Smooth muscle cell (in vitro differentiated cells): ENCODE results near the gene CHIC2. TPM values are rescaled to one million over a fixed set of nuclear protein-coding genes. Genes with fewer than 3 reads are reported as not detected.

Experiments
- DNase-seq: peaks from one replicate; lab custom pipeline; 2025; ENCODE audit not compliant: unreplicated experiment; lab: John Stamatoyannopoulos, UW
- H2AFZ ChIP-seq: fragments of 200-600 bp; sonication (generic); 2 replicates; pipeline ENCODE4 v1.6.0; 2016; ENCODE audit warnings: antibody characterized with exemption, low read depth, mild to moderate bottlenecking
- H3F3A ChIP-seq: fragments of 200-600 bp; sonication (generic); 2 replicates; pipeline ENCODE4 v1.6.0; 2017; ENCODE audit warnings: antibody characterized with exemption, low read depth
- H3K27ac ChIP-seq: fragments of 200-600 bp; sonication (generic); 2 replicates; pipeline ENCODE4 v1.5.1; 2016; ENCODE audit warnings: low read depth, mild to moderate bottlenecking
- H3K27me3 ChIP-seq: fragments of 200-600 bp; sonication (generic); 2 replicates; pipeline ENCODE4 v1.6.1; 2016; ENCODE audit warnings: low read depth, mild to moderate bottlenecking
- H3K36me3 ChIP-seq: fragments of 200-600 bp; sonication (generic); 2 replicates; pipeline ENCODE4 v1.5.1; 2016; ENCODE audit warnings: low read depth
- H3K4me1 ChIP-seq: fragments of 200-600 bp; sonication (generic); 2 replicates; pipeline ENCODE4 v1.5.1; 2016; ENCODE audit warnings: low read depth
- H3K4me2 ChIP-seq: fragments of 200-600 bp; sonication (generic); 2 replicates; pipeline ENCODE4 v1.6.0; 2016; ENCODE audit warnings: mild to moderate bottlenecking
- H3K4me3 ChIP-seq: fragments of 200-600 bp; sonication (generic); 2 replicates; pipeline ENCODE4 v1.5.1; 2016; ENCODE audit warnings: mild to moderate bottlenecking
- H3K79me2 ChIP-seq: fragments of 200-600 bp; sonication (generic); 2 replicates; pipeline ENCODE4 v1.6.0; 2016; ENCODE audit warnings: low read depth, mild to moderate bottlenecking
- H3K9ac ChIP-seq: fragments of 200-600 bp; sonication (generic); 2 replicates; pipeline ENCODE4 v1.6.0; 2016; ENCODE audit warnings: low read depth
- H3K9me3 ChIP-seq: fragments of 200-600 bp; sonication (generic); replicated peaks from 2 replicates; pipeline ENCODE4 v1.5.1; 2016; ENCODE audit warnings: low read depth
- H4K20me1 ChIP-seq: fragments of 200-600 bp; sonication (generic); 2 replicates; pipeline ENCODE4 v1.6.0; 2016; ENCODE audit warnings: low read depth
- WGBS: methylation state at CpG from one replicate; pipeline ENCODE4 v1.1.7; 2016; ENCODE audit warnings: low lambda C conversion rate; 5-methylcytosine and 5-hydroxymethylcytosine counted together
- polyA plus RNA-seq: library from polyadenylated mRNA; unstranded; fragments of >200 nt; fragmentation: Nextera tagmentation; extraction: Ambion mirVana; gene quantifications from 2 replicates; pipeline ENCODE4 v1.2.1, GENCODE V29; 2016
- total RNA-seq: library from RNA; depleted of rRNA; stranded (reverse); fragments of >200 nt; gene quantifications from 2 replicates; pipeline ENCODE4 v1.2.3, GENCODE V29; 2014
- TF ChIP-seq, protein P1 (sequence below): fragments of 200-600 bp; sonication (generic); IDR thresholded peaks from 2 replicates; pipeline ENCODE4 v1.5.1; 2017; ENCODE audit warnings: borderline replicate concordance, mild to moderate bottlenecking, antibody characterized with exemption; ENCODE audit not compliant: insufficient read depth, poor library complexity, severe bottlenecking

Gene CHIC2
- total and polyA plus RNA-seq, 2 experiments from 2014 or later = 52.2 to 61.0 TPM

DNA sequence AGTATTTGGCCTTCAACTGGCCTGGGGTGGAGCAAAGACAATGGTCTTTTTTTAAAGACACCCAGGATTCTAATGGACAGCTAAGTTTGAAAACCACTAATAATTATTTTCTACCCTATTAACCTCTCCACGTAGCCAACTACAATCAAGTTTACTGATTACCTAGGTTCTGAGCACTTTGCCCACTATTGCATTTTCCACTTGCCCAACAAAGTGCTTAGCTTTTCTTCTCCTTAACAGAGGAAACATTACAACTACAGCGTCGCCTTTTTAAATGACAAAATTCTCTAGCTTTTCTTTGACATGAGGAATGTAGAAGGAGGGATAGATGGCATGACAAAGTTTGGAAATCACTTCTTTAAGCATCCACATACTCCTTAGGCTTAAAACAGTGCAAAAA is 2.0 kb downstream of the CHIC2 start:
- WGBS = 58% methylated on average over 3 of the region's 3 CpGs
- H4K20me1 ChIP-seq = peaks cover 60% of the 10 kb centered on the region

DNA sequence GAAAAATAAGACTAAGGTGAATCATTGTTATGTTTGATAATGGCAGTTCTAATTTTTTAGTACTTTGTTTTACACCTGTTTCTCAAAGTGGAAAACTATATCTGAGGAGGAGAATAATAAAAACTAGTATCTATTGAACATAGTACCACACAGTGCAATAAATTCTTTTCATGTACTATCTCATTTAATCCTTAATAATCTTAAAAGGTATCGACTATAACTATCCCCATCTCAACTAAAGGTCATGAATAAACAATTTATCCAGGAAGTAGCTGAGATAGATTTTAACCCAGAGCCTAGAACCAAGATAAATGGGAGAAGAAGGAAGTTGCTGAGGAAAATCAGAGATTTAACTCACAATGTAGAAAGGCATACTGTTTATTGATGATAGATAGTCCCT is 2.5 kb downstream of the CHIC2 start:
- no peak overlapping the region for H2AFZ ChIP-seq
- H3F3A ChIP-seq = peaks cover 10% of the 10 kb centered on the region
- peak overlapping the region; percentile 96 for H3K4me3 ChIP-seq
- no peaks in the 10 kb centered on the region for H3K27me3 ChIP-seq
- WGBS = 89% methylated on average over 1 of the region's 1 CpG
- peaks cover 74% of the 10 kb centered on the region for H3K79me2 ChIP-seq
- H4K20me1 ChIP-seq = peaks cover 65% of the 10 kb centered on the region
- no peak overlapping the region for H3K27ac ChIP-seq
- H3K9ac ChIP-seq = no peak overlapping the region
- peak overlapping the region; percentile 85 for H3K4me2 ChIP-seq
- TF ChIP-seq, protein P1, sequence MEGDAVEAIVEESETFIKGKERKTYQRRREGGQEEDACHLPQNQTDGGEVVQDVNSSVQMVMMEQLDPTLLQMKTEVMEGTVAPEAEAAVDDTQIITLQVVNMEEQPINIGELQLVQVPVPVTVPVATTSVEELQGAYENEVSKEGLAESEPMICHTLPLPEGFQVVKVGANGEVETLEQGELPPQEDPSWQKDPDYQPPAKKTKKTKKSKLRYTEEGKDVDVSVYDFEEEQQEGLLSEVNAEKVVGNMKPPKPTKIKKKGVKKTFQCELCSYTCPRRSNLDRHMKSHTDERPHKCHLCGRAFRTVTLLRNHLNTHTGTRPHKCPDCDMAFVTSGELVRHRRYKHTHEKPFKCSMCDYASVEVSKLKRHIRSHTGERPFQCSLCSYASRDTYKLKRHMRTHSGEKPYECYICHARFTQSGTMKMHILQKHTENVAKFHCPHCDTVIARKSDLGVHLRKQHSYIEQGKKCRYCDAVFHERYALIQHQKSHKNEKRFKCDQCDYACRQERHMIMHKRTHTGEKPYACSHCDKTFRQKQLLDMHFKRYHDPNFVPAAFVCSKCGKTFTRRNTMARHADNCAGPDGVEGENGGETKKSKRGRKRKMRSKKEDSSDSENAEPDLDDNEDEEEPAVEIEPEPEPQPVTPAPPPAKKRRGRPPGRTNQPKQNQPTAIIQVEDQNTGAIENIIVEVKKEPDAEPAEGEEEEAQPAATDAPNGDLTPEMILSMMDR = no peak
- no peaks in the 10 kb centered on the region for H3K36me3 ChIP-seq
- no peaks in the 10 kb centered on the region for H3K9me3 ChIP-seq
- no peak for DNase-seq
- H3K4me1 ChIP-seq = peaks cover 34% of the 10 kb centered on the region

More for the DNA sequence above, 2.0 kb downstream of the CHIC2 start:
- Histone ChIP-seq H2AFZ (no peak overlapping the region), H3K27me3 (no peaks in the 10 kb centered on the region), H3K79me2 (peaks cover 69% of the 10 kb centered on the region), H3K9ac (peak overlapping the region; percentile 99), H3K36me3 (no peaks in the 10 kb centered on the region), H3K27ac (peak overlapping the region; percentile 99), H3F3A (peaks cover 13% of the 10 kb centered on the region), H3K4me2 (peak overlapping the region; percentile 85), H3K4me3 (peak overlapping the region; percentile 96), H3K4me1 (peaks cover 36% of the 10 kb centered on the region), H3K9me3 (no peaks in the 10 kb centered on the region)
- no peak for DNase-seq
- TF ChIP-seq, protein P1 = no peak

DNA sequence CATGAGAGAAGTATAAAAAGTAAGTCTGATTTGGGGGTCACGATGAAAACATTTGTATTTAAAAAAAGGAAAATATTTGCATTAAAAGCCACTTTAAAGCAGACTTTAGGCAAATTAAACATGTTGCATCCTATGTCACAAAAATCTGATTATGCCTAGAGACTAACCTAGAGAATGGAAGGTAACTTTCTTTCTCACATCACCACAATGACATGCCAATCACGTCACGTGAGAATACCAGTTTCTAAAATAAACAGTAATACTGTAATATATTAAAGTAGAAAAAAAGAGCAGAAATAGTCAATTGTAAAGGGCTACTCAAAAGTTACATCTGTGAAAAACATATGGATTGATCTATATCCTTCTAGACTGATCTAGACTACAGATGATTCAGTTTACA is 3.3 kb downstream of the CHIC2 start:
- H3K4me2 ChIP-seq = peak overlapping the region; percentile 85
- H3K9me3 ChIP-seq = no peaks in the 10 kb centered on the region
- DNase-seq = no peak
- no peak overlapping the region for H3K27ac ChIP-seq
- no peaks in the 10 kb centered on the region for H3K27me3 ChIP-seq
- H3K4me3 ChIP-seq = peak overlapping the region; percentile 96
- no peak overlapping the region for H3K9ac ChIP-seq
- H4K20me1 ChIP-seq = peaks cover 73% of the 10 kb centered on the region
- peaks cover 82% of the 10 kb centered on the region for H3K79me2 ChIP-seq
- peaks cover 32% of the 10 kb centered on the region for H3K4me1 ChIP-seq
- no peak overlapping the region for H2AFZ ChIP-seq
- peaks cover 8% of the 10 kb centered on the region for H3F3A ChIP-seq
- 94% methylated on average over 3 of the region's 3 CpGs for WGBS
- H3K36me3 ChIP-seq = no peaks in the 10 kb centered on the region
- TF ChIP-seq, protein P1 = no peak

DNA sequence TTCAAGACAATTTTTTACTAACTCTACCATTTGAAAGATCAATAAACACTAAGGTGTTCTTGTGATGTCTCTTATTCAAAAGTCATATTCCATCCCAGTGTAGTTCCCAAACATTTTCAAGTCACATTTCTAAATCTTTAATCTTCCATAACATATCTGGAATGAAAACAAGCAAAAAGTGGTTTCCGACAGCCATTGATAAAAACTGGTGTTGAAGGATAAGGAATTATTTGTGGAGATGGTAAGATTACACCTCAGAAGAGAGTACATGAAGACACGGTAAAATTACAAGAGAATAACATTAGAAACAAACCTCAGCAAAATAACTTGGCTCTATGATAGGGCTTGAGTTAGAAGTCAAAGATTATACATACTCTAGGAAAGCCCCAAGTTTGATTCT is 4.3 kb downstream of the CHIC2 start:
- H3K27ac ChIP-seq = no peak overlapping the region
- H3K4me2 ChIP-seq = peak overlapping the region; percentile 85
- H3K9ac ChIP-seq = no peak overlapping the region
- no peak for DNase-seq
- H3K36me3 ChIP-seq = no peaks in the 10 kb centered on the region
- WGBS = 42% methylated on average over 2 of the region's 2 CpGs
- H3K27me3 ChIP-seq = no peaks in the 10 kb centered on the region
- peaks cover 83% of the 10 kb centered on the region for H4K20me1 ChIP-seq
- no peaks in the 10 kb centered on the region for H3K9me3 ChIP-seq
- H3K79me2 ChIP-seq = peaks cover 92% of the 10 kb centered on the region
- TF ChIP-seq, protein P1 = no peak
- H3K4me1 ChIP-seq = peaks cover 27% of the 10 kb centered on the region
- no peak overlapping the region for H3K4me3 ChIP-seq
- no peak overlapping the region for H2AFZ ChIP-seq
- peaks cover 3% of the 10 kb centered on the region for H3F3A ChIP-seq
